GM12878 (cell line): ENCODE measurements around the gene PYGM. TPM values are rescaled to one million over a fixed set of nuclear protein-coding genes. Genes with fewer than 3 reads are reported as not detected.

ENCODE experiments used
- CREM ChIP-seq: IDR thresholded peaks from 2 replicates; pipeline ENCODE4 v1.6.1; 2014; ENCODE audit warnings: antibody characterized with exemption, low read depth
- E2F4 ChIP-seq: IDR thresholded peaks from 2 replicates; pipeline ENCODE4 v1.6.1; 2012; ENCODE audit warnings: low read depth, low read length, improper control_type of control experiment
- GATAD2B ChIP-seq: fragments of 450-650 bp; conservative IDR thresholded peaks from 2 replicates; pipeline ENCODE4 v1.6.1; 2017; ENCODE audit warnings: low read depth, mild to moderate bottlenecking, moderate library complexity
- JUND ChIP-seq: IDR thresholded peaks from 2 replicates; pipeline ENCODE4 v1.6.1; 2012; ENCODE audit warnings: low read depth, mild to moderate bottlenecking, low read length, improper control_type of control experiment, moderate library complexity
- MYC ChIP-seq: IDR thresholded peaks from 2 replicates; pipeline ENCODE4 v1.6.1; 2011; ENCODE audit warnings: mild to moderate bottlenecking, low read length, moderate library complexity, inconsistent platforms; ENCODE audit not compliant: insufficient read depth, insufficient replicate concordance, insufficient read length, severe bottlenecking
- NKRF ChIP-seq: fragments of 450-650 bp; conservative IDR thresholded peaks from 2 replicates; pipeline ENCODE4 v1.6.1; 2017; ENCODE audit warnings: mild to moderate bottlenecking, moderate library complexity
- NR2F1 ChIP-seq: fragments of 450-650 bp; conservative IDR thresholded peaks from 2 replicates; pipeline ENCODE4 v1.6.1; 2017; ENCODE audit warnings: mild to moderate bottlenecking
- PAX5 ChIP-seq: IDR thresholded peaks from 2 replicates; pipeline ENCODE4 v1.6.1; 2011; ENCODE audit warnings: low read depth, low read length, borderline replicate concordance
- PBX3 ChIP-seq: IDR thresholded peaks from 2 replicates; pipeline ENCODE4 v1.6.1; 2011; ENCODE audit warnings: mild to moderate bottlenecking, low read depth, low read length, moderate library complexity; ENCODE audit not compliant: insufficient replicate concordance
- PRDM15 ChIP-seq: fragments of 450-650 bp; formaldehyde crosslinking; IDR thresholded peaks from 2 replicates; pipeline ENCODE4 v1.4.0; 2020; ENCODE audit warnings: mild to moderate bottlenecking, moderate library complexity
- RBBP5 ChIP-seq: fragments of 200-600 bp; sonication (generic); conservative IDR thresholded peaks from 2 replicates; pipeline ENCODE4 v1.6.1; 2016
- TCF12 ChIP-seq: IDR thresholded peaks from 2 replicates; pipeline ENCODE4 v1.6.1; 2011; ENCODE audit warnings: low read depth, mild to moderate bottlenecking, low read length
- YBX1 ChIP-seq: fragments of 450-650 bp; IDR thresholded peaks from 2 replicates; pipeline ENCODE4 v1.6.1; 2016; ENCODE audit warnings: antibody characterized with exemption
- ZBTB40 ChIP-seq: fragments of 450-650 bp; IDR thresholded peaks from 2 replicates; pipeline ENCODE4 v1.6.1; 2016; ENCODE audit warnings: mild to moderate bottlenecking, moderate library complexity, borderline replicate concordance
- ZSCAN29 ChIP-seq: fragments of 450-650 bp; IDR thresholded peaks from 2 replicates; pipeline ENCODE4 v1.6.1; 2017; ENCODE audit warnings: mild to moderate bottlenecking, moderate library complexity
- polyA plus RNA-seq, 11 experiments: library from polyadenylated mRNA; depleted of rRNA in 4 of 11; unstranded in 6 of 11; stranded (reverse) in 5 of 11; fragments of >200 nt; fragmentation: Nextera tagmentation in 4 of 11; fragmentation: Illumina TruSeq in 1 of 11; extraction: Ambion mirVana in 4 of 11; extraction: Trizol in 1 of 11; gene quantifications; 1 replicate in 1 of 11; 2 replicates in 10 of 11; pipeline versions ENCODE4 v1.2.1 to v1.2.3, GENCODE V29; 2011 to 2016; ENCODE audit warnings: inconsistent platforms in 2 of 11, missing spikeins in 2 of 11, low read depth in 1 of 11
- total RNA-seq, 4 experiments: library from RNA; depleted of rRNA in 3 of 4; stranded (reverse); fragments of >200 nt in 3 of 4; fragmentation: Illumina TruSeq in 1 of 4; extraction: Trizol in 1 of 4; gene quantifications; 2 replicates each; pipeline versions ENCODE4 v1.2.1 to v1.2.3, GENCODE V29; 2013 to 2021

Gene PYGM
- total and polyA plus RNA-seq, 10 of the 15 experiments (the other 5 are each of a cell fraction or from before 2014, with no cell fraction given), result 0.04 to 3.7 (median 0.27) TPM; not detected in 1

- peak; percentile 97 for TF ChIP-seq PBX3
- TF ChIP-seq ZBTB40, result no peak
- no peak for TF ChIP-seq PAX5
- no peak; the same call in 1 of the 2 replicates for TF ChIP-seq NKRF
- no peak for TF ChIP-seq TCF12
- peak; percentile 23; the same call in 1 of the 2 replicates for TF ChIP-seq CREM
- no peak for TF ChIP-seq E2F4
- no peak for TF ChIP-seq MYC
- no peak for TF ChIP-seq YBX1
- TF ChIP-seq PRDM15 (CRISPR knock-in tag), result no peak
- no peak for TF ChIP-seq ZSCAN29
- no peak; the same call in 1 of the 2 replicates for TF ChIP-seq NR2F1
- TF ChIP-seq GATAD2B, result peak; percentile 77
- TF ChIP-seq JUND, result no peak
- TF ChIP-seq RBBP5, result no peak
These were observed 36.5 kb downstream of the PYGM start, which contains the start of gene NRXN2 (continued) for GRCh38 chr11:64723117-64723906.
